Activated B cell treated with CpG ODN at 0.5 μM for 24 hours (primary cell): Measurements from ENCODE around the gene GAS6. TPM values are rescaled to one million over a fixed set of nuclear protein-coding genes. Genes with fewer than 3 reads are reported as not detected.

Experiments used
- ATAC-seq: fragments of 200-7000 bp; cut with Tn5 transposase; one replicate; pipeline ENCODE4 v1.10.0; 2021; ENCODE audit warnings: low read depth, mild to moderate bottlenecking, moderate library complexity
- CTCF ChIA-PET: fragments of 350-600 bp; sonication (Branson Sonifier 250); formaldehyde crosslinking; loops from one replicate; lab custom pipeline; 2021; ENCODE audit warnings: antibody characterized with exemption; lab: Charles Lee
- POLR2A ChIA-PET: fragments of 350-600 bp; sonication (Branson Sonifier 250); formaldehyde crosslinking; loops from one replicate; lab custom pipeline; 2021; ENCODE audit warnings: antibody characterized with exemption; lab: Charles Lee
- DNase-seq: peaks from one replicate; pipeline ENCODE4 v3.0.0; 2022
- H3K27ac Mint-ChIP-seq: one replicate; pipeline ENCODE4 v1.8.0; 2020; ENCODE audit warnings: mixed read lengths
- H3K27me3 Mint-ChIP-seq: one replicate; pipeline ENCODE4 v1.8.0; 2021; ENCODE audit warnings: mixed read lengths
- H3K36me3 Mint-ChIP-seq: one replicate; pipeline ENCODE4 v1.8.0; 2021; ENCODE audit warnings: low read depth, mixed read lengths
- H3K4me1 Mint-ChIP-seq: one replicate; pipeline ENCODE4 v1.8.0; 2021; ENCODE audit warnings: mixed read lengths
- H3K4me3 Mint-ChIP-seq: one replicate; pipeline ENCODE4 v1.8.0; 2020; ENCODE audit warnings: mild to moderate bottlenecking, mixed read lengths
- H3K9me3 Mint-ChIP-seq: one replicate; pipeline ENCODE4 v1.8.0; 2020; ENCODE audit warnings: mixed read lengths
- CTCF ChIP-seq: fragments of 200-600 bp; IDR thresholded peaks from one replicate; pipeline ENCODE4 v1.8.0; 2022; ENCODE audit warnings: antibody characterized with exemption, mild to moderate bottlenecking
- intact Hi-C: fragments of 100-400 bp; cut with micrococcal nuclease; formaldehyde crosslinking; loops from one replicate; pipeline ENCODE4 v1.15.1; 2024
- total RNA-seq: library from RNA; stranded (reverse); gene quantifications from 2 replicates; pipeline ENCODE4 v1.2.3, GENCODE V29; 2022

The GAS6 gene
- total RNA-seq, 1 donor from 2014 or later, result 1.4 TPM

GRCh38 chr13:113802090-113802531 is 61.8 kb downstream of the GAS6 start:
- no peak overlapping the region for H3K27ac Mint-ChIP-seq
- intact Hi-C loops, result no loop called here
- ChIA-PET CTCF (no interaction called here), POLR2A (no interaction called here)
- no peak for DNase-seq
- no peaks in the 10 kb centered on the region for H3K9me3 Mint-ChIP-seq
- H3K4me3 Mint-ChIP-seq, result no peak overlapping the region
- no peaks in the 10 kb centered on the region for H3K27me3 Mint-ChIP-seq
- no peaks in the 10 kb centered on the region for H3K4me1 Mint-ChIP-seq
- no peak for ATAC-seq
- TF ChIP-seq CTCF, result no peak
- H3K36me3 Mint-ChIP-seq, result no peaks in the 10 kb centered on the region

- H3K9me3 Mint-ChIP-seq, result no peaks in the 10 kb centered on the region
- no peak for ATAC-seq
- no peaks in the 10 kb centered on the region for H3K36me3 Mint-ChIP-seq
- H3K27me3 Mint-ChIP-seq, result no peaks in the 10 kb centered on the region
- H3K4me1 Mint-ChIP-seq, result no peaks in the 10 kb centered on the region
- intact Hi-C loops, result no loop called here
- no peak for TF ChIP-seq CTCF
- POLR2A ChIA-PET, result no interaction called here
- CTCF ChIA-PET, result no interaction called here
- no peak overlapping the region for H3K27ac Mint-ChIP-seq
- no peak overlapping the region for H3K4me3 Mint-ChIP-seq
- DNase-seq, result no peak
Measured at GRCh38 chr13:113801289-113801961, 62.5 kb downstream of the GAS6 start.

GRCh38 chr13:113800576-113800926 is 63.3 kb downstream of the GAS6 start:
- no peak overlapping the region for H3K27ac Mint-ChIP-seq
- intact Hi-C loops, result no loop called here
- DNase-seq, result no peak
- no peaks in the 10 kb centered on the region for H3K36me3 Mint-ChIP-seq
- no peak for ATAC-seq
- ChIA-PET CTCF (no interaction called here), POLR2A (no interaction called here)
- H3K9me3 Mint-ChIP-seq, result no peaks in the 10 kb centered on the region
- no peaks in the 10 kb centered on the region for H3K4me1 Mint-ChIP-seq
- H3K4me3 Mint-ChIP-seq, result no peak overlapping the region
- TF ChIP-seq CTCF, result no peak
- no peaks in the 10 kb centered on the region for H3K27me3 Mint-ChIP-seq

GRCh38 chr13:113798200-113798811 is 65.6 kb downstream of the GAS6 start:
- H3K4me1 Mint-ChIP-seq, result no peaks in the 10 kb centered on the region
- ATAC-seq (no peak), DNase-seq (no peak)
- ChIA-PET POLR2A (no interaction called here), CTCF (no interaction called here)
- no peak overlapping the region for H3K4me3 Mint-ChIP-seq
- H3K36me3 Mint-ChIP-seq, result no peaks in the 10 kb centered on the region
- H3K27me3 Mint-ChIP-seq, result no peaks in the 10 kb centered on the region
- intact Hi-C loops, result no loop called here
- H3K27ac Mint-ChIP-seq, result no peak overlapping the region
- TF ChIP-seq CTCF, result no peak
- no peaks in the 10 kb centered on the region for H3K9me3 Mint-ChIP-seq

- Mint-ChIP-seq H3K27ac (no peak overlapping the region), H3K4me1 (no peaks in the 10 kb centered on the region), H3K9me3 (no peaks in the 10 kb centered on the region), H3K36me3 (no peaks in the 10 kb centered on the region), H3K4me3 (no peak overlapping the region), H3K27me3 (no peaks in the 10 kb centered on the region)
- POLR2A ChIA-PET, result no interaction called here
- intact Hi-C loops, result no loop called here
- ATAC-seq (no peak), DNase-seq (no peak)
- TF ChIP-seq CTCF, result no peak
- CTCF ChIA-PET, result no interaction called here
Measured at GRCh38 chr13:113796964-113797676, 66.8 kb downstream of the GAS6 start.
